AG09319 (cell line): ENCODE results near the gene CPNE6.

ENCODE experiments used
- DNase-seq: peaks from one replicate; pipeline ENCODE4 v3.0.0-alpha.2; 2010; ENCODE audit warnings: low read depth; ENCODE audit errors: extremely low read depth
- CTCF ChIP-seq: IDR thresholded peaks from 2 replicates; pipeline ENCODE4 v1.5.1; 2011; ENCODE audit warnings: low read depth, mild to moderate bottlenecking, inconsistent platforms, low read length, moderate library complexity

Gene CPNE6

GRCh38 chr14:24110060-24110459 lies 38.7 kb downstream of the CPNE6 start:
- no peak for DNase-seq
- no peak for TF ChIP-seq CTCF

DNA sequence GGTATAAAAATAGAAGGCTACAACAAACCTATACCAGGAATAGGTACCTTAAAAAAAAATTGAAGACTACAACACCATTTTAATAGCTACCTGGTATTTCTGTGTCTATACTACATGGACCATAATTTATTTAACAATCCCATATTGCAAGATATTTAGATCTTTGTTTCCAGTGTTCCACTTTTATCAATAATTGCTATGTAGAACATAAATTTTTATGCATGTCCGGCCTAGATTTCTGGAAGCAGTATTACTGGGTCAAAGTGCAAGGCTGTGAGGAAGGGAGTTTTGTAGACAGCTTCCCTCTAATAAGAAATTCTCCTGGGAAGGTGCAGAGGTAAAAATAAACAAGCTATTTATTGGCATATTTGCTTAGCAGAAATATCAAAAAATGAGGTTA lies 39.2 kb downstream of the CPNE6 start:
- DNase-seq: no peak
- no peak for TF ChIP-seq CTCF

DNA sequence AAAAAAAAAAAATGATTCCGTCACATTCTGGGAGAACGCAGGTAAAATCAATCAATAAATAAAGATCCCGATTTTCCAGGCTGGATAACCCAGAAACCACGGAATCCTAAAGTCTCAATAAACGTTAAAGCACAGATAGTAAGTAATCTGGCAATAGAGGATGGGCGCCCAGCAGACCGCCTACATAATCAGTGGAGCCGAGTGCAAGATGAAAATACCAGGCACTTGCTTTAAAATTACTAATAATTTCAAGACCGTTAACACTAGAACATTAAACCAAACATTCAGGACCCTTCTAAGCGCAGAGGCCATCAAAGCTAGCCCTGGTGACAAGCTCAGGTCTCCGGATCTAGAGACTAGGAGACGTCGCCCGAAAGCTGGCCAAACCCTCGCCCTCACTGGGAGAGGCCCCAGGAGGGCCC lies 42.0 kb downstream of the CPNE6 start:
- TF ChIP-seq CTCF: no peak
- DNase-seq: no peak

DNA sequence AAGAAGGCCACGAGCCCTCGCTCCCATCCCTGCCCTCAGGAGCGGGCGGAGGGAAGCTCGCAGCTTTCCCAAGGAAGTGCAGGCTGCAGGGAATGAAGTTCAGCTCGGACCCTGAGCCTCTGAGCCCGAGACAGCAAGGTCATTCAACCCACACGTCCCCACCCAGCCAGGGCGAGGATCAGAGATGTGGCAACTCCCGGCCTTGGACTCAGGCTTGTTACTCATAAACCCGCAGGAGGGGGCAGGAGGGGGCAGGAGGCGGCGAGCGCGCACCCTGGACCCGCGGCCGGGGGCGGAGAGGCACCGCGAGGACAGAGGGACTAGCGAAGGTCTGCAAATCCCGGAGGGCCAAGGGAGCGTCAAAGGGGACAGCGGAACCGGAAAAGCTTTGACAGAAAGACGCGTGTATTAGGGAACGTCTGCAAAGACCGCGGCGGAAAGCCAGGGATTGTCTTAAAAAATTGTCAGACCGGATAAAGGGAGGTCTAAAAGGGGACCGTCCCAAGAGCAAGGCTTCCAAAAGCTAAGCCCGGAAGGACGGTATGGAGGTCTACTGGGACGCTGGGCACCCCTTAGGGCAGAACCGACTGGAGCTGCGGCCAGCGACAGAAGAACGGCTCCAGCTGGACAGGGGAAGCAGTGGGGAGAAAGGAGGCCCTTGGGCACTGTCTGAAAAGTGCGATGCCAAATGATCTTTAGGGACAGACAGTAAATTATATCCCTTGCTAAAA lies 42.6 kb downstream of the CPNE6 start:
- no peak for TF ChIP-seq CTCF
- peak; percentile 53 for DNase-seq

DNA sequence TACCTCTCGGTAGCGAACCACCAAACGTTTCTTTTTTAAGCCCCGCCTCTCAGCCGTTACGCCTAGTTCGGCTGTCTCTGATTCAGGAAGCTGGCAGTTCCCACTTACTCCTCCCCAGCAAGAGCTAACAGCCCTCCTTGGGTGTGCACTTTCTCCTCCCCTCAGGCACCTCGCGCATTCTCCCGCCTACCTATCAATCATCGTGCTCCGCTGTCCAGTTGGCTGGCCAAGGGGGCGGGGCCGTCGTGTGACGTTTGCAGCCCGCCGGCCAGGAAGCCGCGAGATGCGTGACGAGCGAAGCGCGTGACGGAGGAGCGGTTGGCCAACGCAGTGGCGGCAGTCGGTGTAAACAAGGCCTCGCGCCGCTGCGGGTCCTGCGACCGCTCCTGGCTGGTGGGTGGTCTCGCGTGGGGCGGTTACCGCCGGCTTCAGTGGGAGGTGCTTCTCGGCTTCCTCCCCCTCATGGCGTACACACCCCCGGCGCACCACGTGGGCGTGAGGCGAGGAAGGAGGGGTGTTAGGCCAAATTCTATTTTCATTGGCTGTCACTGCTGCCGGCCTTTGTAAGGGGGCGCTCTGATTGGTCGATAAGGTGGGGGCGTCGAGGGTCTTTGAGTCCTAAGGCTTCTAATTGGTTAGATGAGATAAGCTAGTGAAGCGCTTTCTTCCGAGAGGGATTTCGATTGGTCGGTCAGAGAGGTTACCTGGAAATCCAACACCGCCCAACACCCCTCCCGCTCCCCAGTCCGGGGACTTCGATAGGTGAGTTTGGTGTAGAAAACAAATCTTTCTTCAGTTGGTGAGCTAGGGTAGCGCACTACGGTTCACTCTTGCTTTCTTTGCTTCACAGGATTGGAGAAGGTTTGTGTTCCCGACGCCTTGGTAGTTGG lies 43.4 kb downstream of the CPNE6 start, which contains the start of the genes DCAF11 and NRL:
Gene DCAF11 (plus strand): TSS at position 246 of the 890 bp plus-strand sequence. CDS start 818 bp downstream, outside the sequence.
Gene NRL (minus strand): TSS at position 418 of the 890 bp plus-strand sequence. CDS start 32,101 bp downstream, outside the sequence.
- no peak for TF ChIP-seq CTCF
- DNase-seq: peak; percentile 99

- TF ChIP-seq CTCF: no peak
- no peak for DNase-seq
Measured at GRCh38 chr14:24115422-24116127, 44.2 kb downstream of the CPNE6 start.
